Smooth muscle cell (in vitro differentiated cells): ENCODE measurements around the gene DDHD1. TPM values are rescaled to one million over a fixed set of nuclear protein-coding genes. Genes with fewer than 3 reads are reported as not detected.

ENCODE experiments used
- DNase-seq: peaks from one replicate; lab custom pipeline; 2025; ENCODE audit not compliant: unreplicated experiment; lab: John Stamatoyannopoulos, UW
- H2AFZ ChIP-seq: fragments of 200-600 bp; sonication (generic); 2 replicates; pipeline ENCODE4 v1.6.0; 2016; ENCODE audit warnings: antibody characterized with exemption, low read depth, mild to moderate bottlenecking
- H3F3A ChIP-seq: fragments of 200-600 bp; sonication (generic); 2 replicates; pipeline ENCODE4 v1.6.0; 2017; ENCODE audit warnings: antibody characterized with exemption, low read depth
- H3K27ac ChIP-seq: fragments of 200-600 bp; sonication (generic); 2 replicates; pipeline ENCODE4 v1.5.1; 2016; ENCODE audit warnings: low read depth, mild to moderate bottlenecking
- H3K27me3 ChIP-seq: fragments of 200-600 bp; sonication (generic); 2 replicates; pipeline ENCODE4 v1.6.1; 2016; ENCODE audit warnings: low read depth, mild to moderate bottlenecking
- H3K36me3 ChIP-seq: fragments of 200-600 bp; sonication (generic); 2 replicates; pipeline ENCODE4 v1.5.1; 2016; ENCODE audit warnings: low read depth
- H3K4me1 ChIP-seq: fragments of 200-600 bp; sonication (generic); 2 replicates; pipeline ENCODE4 v1.5.1; 2016; ENCODE audit warnings: low read depth
- H3K4me2 ChIP-seq: fragments of 200-600 bp; sonication (generic); 2 replicates; pipeline ENCODE4 v1.6.0; 2016; ENCODE audit warnings: mild to moderate bottlenecking
- H3K4me3 ChIP-seq: fragments of 200-600 bp; sonication (generic); 2 replicates; pipeline ENCODE4 v1.5.1; 2016; ENCODE audit warnings: mild to moderate bottlenecking
- H3K79me2 ChIP-seq: fragments of 200-600 bp; sonication (generic); 2 replicates; pipeline ENCODE4 v1.6.0; 2016; ENCODE audit warnings: low read depth, mild to moderate bottlenecking
- H3K9ac ChIP-seq: fragments of 200-600 bp; sonication (generic); 2 replicates; pipeline ENCODE4 v1.6.0; 2016; ENCODE audit warnings: low read depth
- H3K9me3 ChIP-seq: fragments of 200-600 bp; sonication (generic); replicated peaks from 2 replicates; pipeline ENCODE4 v1.5.1; 2016; ENCODE audit warnings: low read depth
- H4K20me1 ChIP-seq: fragments of 200-600 bp; sonication (generic); 2 replicates; pipeline ENCODE4 v1.6.0; 2016; ENCODE audit warnings: low read depth
- CTCF ChIP-seq: fragments of 200-600 bp; sonication (generic); IDR thresholded peaks from 2 replicates; pipeline ENCODE4 v1.5.1; 2017; ENCODE audit warnings: borderline replicate concordance, mild to moderate bottlenecking, antibody characterized with exemption; ENCODE audit not compliant: insufficient read depth, poor library complexity, severe bottlenecking
- whole genome bisulfite sequencing: methylation state at CpG from one replicate; pipeline ENCODE4 v1.1.7; 2016; ENCODE audit warnings: low lambda C conversion rate; 5-methylcytosine and 5-hydroxymethylcytosine counted together
- polyA plus RNA-seq: library from polyadenylated mRNA; unstranded; fragments of >200 nt; fragmentation: Nextera tagmentation; extraction: Ambion mirVana; gene quantifications from 2 replicates; pipeline ENCODE4 v1.2.1, GENCODE V29; 2016
- total RNA-seq: library from RNA; depleted of rRNA; stranded (reverse); fragments of >200 nt; gene quantifications from 2 replicates; pipeline ENCODE4 v1.2.3, GENCODE V29; 2014

The DDHD1 gene
- total and polyA plus RNA-seq, 2 experiments from 2014 or later, result 4.0 to 7.8 TPM

- Histone ChIP-seq H3F3A (peaks cover 2% of the 10 kb centered on the region), H3K9me3 (no peaks in the 10 kb centered on the region), H3K27me3 (no peaks in the 10 kb centered on the region), H3K27ac (no peak overlapping the region), H2AFZ (no peak overlapping the region), H3K4me2 (no peak overlapping the region), H3K4me1 (peaks cover 8% of the 10 kb centered on the region), H4K20me1 (peaks cover 16% of the 10 kb centered on the region), H3K4me3 (no peak overlapping the region), H3K36me3 (no peaks in the 10 kb centered on the region), H3K79me2 (peaks cover 33% of the 10 kb centered on the region), H3K9ac (no peak overlapping the region)
- TF ChIP-seq CTCF, result no peak
- DNase-seq, result no peak
Observed at GRCh38 chr14:53148671-53149070, 4.5 kb downstream of the DDHD1 start.

GRCh38 chr14:53147893-53148292 lies 5.2 kb downstream of the DDHD1 start:
- Histone ChIP-seq H3K4me3 (no peak overlapping the region), H3K36me3 (no peaks in the 10 kb centered on the region), H3K4me2 (no peak overlapping the region), H3F3A (no peaks in the 10 kb centered on the region), H3K4me1 (peaks cover 8% of the 10 kb centered on the region), H4K20me1 (peaks cover 16% of the 10 kb centered on the region), H2AFZ (no peak overlapping the region), H3K79me2 (peaks cover 33% of the 10 kb centered on the region), H3K27me3 (no peaks in the 10 kb centered on the region), H3K9ac (no peak overlapping the region), H3K27ac (no peak overlapping the region), H3K9me3 (no peaks in the 10 kb centered on the region)
- TF ChIP-seq CTCF, result no peak
- WGBS, result 96% methylated on average over 2 of the region's 2 CpGs
- no peak for DNase-seq

GRCh38 chr14:53147208-53147607 lies 5.9 kb downstream of the DDHD1 start:
- Histone ChIP-seq H3K9me3 (no peaks in the 10 kb centered on the region), H3K79me2 (peaks cover 33% of the 10 kb centered on the region), H3K36me3 (no peaks in the 10 kb centered on the region), H3K4me1 (peaks cover 8% of the 10 kb centered on the region), H4K20me1 (peaks cover 16% of the 10 kb centered on the region), H3F3A (no peaks in the 10 kb centered on the region), H3K27me3 (no peaks in the 10 kb centered on the region), H3K27ac (no peak overlapping the region), H2AFZ (no peak overlapping the region), H3K4me2 (no peak overlapping the region), H3K4me3 (no peak overlapping the region), H3K9ac (no peak overlapping the region)
- no peak for TF ChIP-seq CTCF
- no peak for DNase-seq
- 87% methylated on average over 2 of the region's 2 CpGs for WGBS

GRCh38 chr14:53146739-53147138 lies 6.4 kb downstream of the DDHD1 start:
- no peak overlapping the region for H3K27ac ChIP-seq
- no peak overlapping the region for H3K4me3 ChIP-seq
- DNase-seq, result no peak
- no peaks in the 10 kb centered on the region for H3K36me3 ChIP-seq
- no peaks in the 10 kb centered on the region for H3F3A ChIP-seq
- peaks cover 33% of the 10 kb centered on the region for H3K79me2 ChIP-seq
- 82% methylated on average over 3 of the region's 3 CpGs for WGBS
- no peaks in the 10 kb centered on the region for H3K27me3 ChIP-seq
- no peak for TF ChIP-seq CTCF
- peaks cover 8% of the 10 kb centered on the region for H3K4me1 ChIP-seq
- no peak overlapping the region for H2AFZ ChIP-seq
- peaks cover 16% of the 10 kb centered on the region for H4K20me1 ChIP-seq
- H3K4me2 ChIP-seq, result no peak overlapping the region
- H3K9ac ChIP-seq, result no peak overlapping the region
- H3K9me3 ChIP-seq, result no peaks in the 10 kb centered on the region
